ENCODE results near the gene COL10A1.

GRCh38 chr6:116139917-116140316, 14.0 kb upstream of the COL10A1 start:
- TF ChIP-seq GABPA (IDR thresholded peaks at IDR 0.05; ENCODE audit: low read depth), result no peak
- TF ChIP-seq, protein P1, sequence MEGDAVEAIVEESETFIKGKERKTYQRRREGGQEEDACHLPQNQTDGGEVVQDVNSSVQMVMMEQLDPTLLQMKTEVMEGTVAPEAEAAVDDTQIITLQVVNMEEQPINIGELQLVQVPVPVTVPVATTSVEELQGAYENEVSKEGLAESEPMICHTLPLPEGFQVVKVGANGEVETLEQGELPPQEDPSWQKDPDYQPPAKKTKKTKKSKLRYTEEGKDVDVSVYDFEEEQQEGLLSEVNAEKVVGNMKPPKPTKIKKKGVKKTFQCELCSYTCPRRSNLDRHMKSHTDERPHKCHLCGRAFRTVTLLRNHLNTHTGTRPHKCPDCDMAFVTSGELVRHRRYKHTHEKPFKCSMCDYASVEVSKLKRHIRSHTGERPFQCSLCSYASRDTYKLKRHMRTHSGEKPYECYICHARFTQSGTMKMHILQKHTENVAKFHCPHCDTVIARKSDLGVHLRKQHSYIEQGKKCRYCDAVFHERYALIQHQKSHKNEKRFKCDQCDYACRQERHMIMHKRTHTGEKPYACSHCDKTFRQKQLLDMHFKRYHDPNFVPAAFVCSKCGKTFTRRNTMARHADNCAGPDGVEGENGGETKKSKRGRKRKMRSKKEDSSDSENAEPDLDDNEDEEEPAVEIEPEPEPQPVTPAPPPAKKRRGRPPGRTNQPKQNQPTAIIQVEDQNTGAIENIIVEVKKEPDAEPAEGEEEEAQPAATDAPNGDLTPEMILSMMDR (IDR thresholded peaks at IDR 0.05; ENCODE audit: insufficient read depth, low read length), result no peak
- TF ChIP-seq POLR2AphosphoS5 (IDR thresholded peaks at IDR 0.05; ENCODE audit: low read depth), result no peak
- TF ChIP-seq REST (IDR thresholded peaks at IDR 0.05; ENCODE audit: insufficient replicate concordance, low read depth), result no peak
- no peak for TF ChIP-seq SPI1 (IDR thresholded peaks at IDR 0.05; ENCODE audit: borderline replicate concordance, low read depth)
